Right ventricle myocardium superior (tissue), 1 donor: ENCODE data around the gene SLC6A11. TPM values are rescaled to one million over a fixed set of nuclear protein-coding genes. Genes with fewer than 3 reads are reported as not detected.

Experiments
- ATAC-seq: fragments of 200-7000 bp; cut with Tn5 transposase; one replicate; pipeline ENCODE4 v1.9.1; 2020; ENCODE audit warnings: mild to moderate bottlenecking; ENCODE audit not compliant: poor library complexity
- DNase-seq: peaks from one replicate; pipeline ENCODE4 v3.0.0-alpha.2; 2020
- intact Hi-C: fragments of 100-400 bp; cut with DNase I; formaldehyde crosslinking; loops from one replicate; pipeline ENCODE4 v1.11.2; 2022
- total RNA-seq: library from RNA; stranded (reverse); fragmentation: NEBNext Ultra II Directional; extraction: Animal tissue kit (Norgen Biotek cat#: 25700); gene quantifications from one replicate; pipeline ENCODE4 v1.2.1, GENCODE V29; 2021
- donor health status: DM: no; HTN: yes; CAD: no; lungs with severe emphysema.

SLC6A11 gene
- total RNA-seq, 1 donor from 2014 or later, result not detected

DNA sequence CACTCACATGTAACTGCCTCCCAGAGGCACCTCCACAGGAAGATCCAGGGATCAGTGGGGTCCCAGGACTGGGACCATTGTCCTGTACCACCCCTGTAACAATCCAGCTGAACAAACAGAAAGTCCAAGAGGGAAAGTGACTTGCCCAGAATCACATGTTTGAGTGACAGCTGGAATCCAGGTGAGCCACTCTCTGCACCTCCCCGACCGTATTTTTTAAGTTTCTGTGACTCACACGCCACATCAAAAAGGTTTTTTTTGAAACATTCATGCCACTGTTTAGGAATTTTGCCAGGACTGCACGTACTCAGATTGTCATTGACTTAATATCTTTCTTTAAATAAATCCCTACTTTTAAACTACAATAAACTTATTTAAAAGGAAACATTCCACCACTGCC lies 166.8 kb downstream of the SLC6A11 start:
- intact Hi-C loops, result no loop called here
- ATAC-seq (no peak), DNase-seq (no peak)

DNA sequence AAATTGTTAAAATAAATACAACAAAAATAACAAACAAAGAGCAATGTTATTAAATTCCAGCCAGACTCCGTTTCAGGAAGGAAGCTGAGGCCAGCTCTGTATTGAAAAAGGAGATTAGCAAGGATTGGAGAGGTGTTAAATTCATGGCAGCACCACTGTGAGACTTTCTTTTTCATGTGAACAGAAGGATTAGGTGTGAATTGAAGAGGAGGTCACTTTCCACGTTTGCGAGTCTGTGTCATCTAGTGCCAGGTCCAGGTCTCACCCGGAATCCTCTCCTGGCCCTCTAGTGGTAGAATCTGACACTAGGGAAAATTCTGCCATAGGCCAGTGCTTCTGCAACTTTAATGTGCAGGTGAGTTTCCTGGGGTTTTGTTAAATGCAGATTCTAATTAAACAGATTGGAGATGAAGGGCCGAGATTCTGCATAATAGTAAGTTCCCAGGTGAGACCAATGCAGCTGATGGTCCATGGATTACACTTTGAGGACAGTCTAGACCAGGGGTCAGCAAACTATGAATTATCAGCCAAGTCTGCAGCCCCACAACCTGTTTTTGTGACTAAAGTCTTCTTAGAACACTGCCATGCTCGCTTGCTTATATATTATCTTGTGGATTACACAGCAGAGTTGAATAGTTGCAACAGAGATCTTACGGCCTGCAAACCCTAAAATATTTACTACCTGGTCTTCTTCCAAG lies 167.3 kb downstream of the SLC6A11 start:
- intact Hi-C loops, result no loop called here
- ATAC-seq, result peak; percentile 74

DNA sequence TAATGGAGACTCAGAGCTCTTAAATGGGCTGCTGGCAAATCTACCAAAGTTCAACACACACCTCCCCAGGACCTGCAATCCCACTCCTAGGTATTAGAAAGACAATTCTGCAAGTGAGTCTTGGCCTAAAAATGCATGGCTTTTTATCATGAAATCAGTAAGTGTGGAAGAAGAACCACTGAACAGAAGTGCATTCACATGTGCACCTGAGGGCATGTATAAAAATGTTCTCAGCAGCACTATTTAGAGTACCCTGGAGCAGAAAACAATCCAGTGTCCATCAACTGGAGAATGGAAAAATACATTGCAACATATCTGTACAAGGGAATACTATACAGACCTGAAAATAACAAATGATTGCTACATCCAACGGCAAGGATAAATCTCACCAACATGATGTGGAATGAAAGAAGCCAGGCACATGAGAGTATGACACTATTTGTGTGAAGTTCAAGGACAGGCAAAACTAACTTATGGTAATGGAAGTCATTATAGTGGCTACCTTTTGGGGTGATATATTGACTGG lies 168.4 kb downstream of the SLC6A11 start:
- no peak for ATAC-seq
- intact Hi-C loops, result no loop called here

More for the DNA sequence above, 167.3 kb downstream of the SLC6A11 start:
- no peak for DNase-seq

DNA sequence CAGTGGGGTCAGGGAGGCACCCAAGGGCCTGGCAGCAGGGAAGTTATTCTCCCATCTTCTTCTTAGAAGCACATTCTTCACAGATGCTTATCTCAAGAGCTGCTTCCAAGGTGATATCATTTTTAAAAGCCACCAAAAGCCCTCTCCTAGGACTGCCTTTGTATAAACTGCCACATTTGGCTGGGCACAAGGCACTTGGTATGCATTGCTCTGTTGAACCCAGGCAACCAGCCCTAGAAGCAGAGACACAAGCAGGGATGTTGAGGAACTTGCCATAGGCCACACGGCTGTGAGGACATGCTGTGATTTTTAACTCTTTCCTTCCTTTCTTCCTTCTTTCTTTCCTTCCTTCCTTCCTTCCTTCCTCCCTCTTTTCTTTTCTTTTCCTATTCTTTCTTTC lies 169.2 kb downstream of the SLC6A11 start:
- intact Hi-C loops, result loop anchor here (5.0 kb wide), 1 partner anchor 43 kb away; no protein-coding TSS in a partner anchor
- DNase-seq (no peak), ATAC-seq (no peak)

More for the DNA sequence above, 168.4 kb downstream of the SLC6A11 start:
- DNase-seq, result no peak

DNA sequence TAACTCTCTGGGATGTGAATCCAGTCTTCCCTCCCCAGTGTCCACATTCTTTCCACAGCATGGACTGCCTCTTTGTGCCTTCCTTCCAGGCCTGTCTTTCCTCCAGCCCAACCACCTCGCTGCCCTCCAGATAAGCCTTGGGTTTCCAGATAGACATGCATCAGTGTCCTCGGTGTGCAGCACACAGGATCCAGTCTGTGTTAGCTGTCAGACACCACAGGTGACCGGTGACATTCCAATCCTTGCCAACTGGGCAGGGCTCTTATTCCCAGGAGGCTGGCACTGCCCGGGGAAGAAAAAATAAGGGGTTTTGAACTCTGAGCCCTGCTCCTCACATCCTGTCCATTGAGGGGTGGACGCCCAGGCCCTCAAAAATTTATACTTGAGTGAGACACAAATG lies 170.6 kb downstream of the SLC6A11 start:
- peak; percentile 81 for ATAC-seq
- no peak for DNase-seq
- intact Hi-C loops, result loop anchor here (5.0 kb wide), 1 partner anchor 44 kb away; no protein-coding TSS in a partner anchor

DNA sequence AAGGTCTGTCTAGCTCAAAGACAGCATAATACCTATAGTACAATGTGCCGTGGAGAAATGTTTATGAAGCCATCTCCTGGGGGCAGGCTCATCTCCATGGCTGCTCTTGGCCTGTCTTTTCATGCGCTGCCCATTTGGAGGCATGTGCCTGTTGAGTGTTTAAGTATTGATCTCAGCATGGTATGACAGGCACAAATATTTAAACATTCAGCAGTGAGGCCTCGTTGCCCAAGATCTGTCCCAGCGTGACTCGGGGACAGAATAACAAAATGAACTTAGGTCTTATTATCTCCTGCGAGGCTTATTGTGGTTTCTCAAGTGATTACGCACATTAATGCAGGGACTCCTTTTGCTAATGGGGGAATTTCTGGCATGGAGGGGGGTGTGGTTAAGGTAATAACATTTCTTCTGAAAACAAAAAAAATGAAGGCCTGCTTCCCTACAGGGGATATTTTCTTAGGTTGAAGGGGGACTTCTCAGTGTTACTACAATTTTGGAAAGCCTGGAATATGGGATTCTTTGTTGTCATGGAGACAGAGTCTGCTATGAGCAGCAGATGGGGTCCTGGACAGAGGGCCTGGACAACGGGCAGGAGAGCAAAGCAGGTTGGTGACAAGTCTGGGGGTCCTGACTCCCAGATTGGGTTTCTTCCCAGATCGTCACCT lies 172.1 kb downstream of the SLC6A11 start:
- ATAC-seq, result no peak
- intact Hi-C loops, result loop anchor here (5.0 kb wide), 1 partner anchor 46 kb away; no protein-coding TSS in a partner anchor

DNA sequence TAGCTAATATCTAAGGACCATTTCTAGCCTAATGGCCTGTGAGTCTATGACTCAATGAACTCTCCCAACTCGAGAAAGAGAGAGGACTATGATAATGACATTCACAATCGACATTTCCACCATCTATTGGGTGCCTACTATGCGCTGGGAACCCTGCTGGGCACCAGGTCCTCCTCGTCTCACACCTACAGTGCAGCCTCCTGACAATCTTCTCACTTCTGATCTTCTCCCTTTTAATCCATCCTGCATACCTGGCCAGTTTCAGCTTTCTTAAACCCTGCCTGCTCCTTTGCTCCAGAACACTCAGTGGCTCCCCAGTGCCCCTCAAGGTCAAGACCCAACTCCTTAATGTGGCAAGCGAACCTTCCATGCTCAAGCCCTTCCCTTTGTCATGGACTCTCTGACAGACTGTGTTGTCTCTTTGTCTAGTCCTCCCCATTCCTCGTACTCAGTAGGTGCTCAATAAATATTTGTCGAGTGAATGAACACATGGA lies 173.0 kb downstream of the SLC6A11 start:
- no peak for ATAC-seq
- DNase-seq, result no peak
- intact Hi-C loops, result loop anchor here (5.0 kb wide), 1 partner anchor 47 kb away; no protein-coding TSS in a partner anchor

More for the DNA sequence above, 172.1 kb downstream of the SLC6A11 start:
- no peak for DNase-seq

Other genes starting within 250 kb of the SLC6A11 start
- gene SLC6A1, start 176.5 kb downstream of the SLC6A11 start, total RNA-seq, result 0.73 TPM